ENCODE results near the gene DDX49.
"Not testable (repeated sequence)": the region's sequence is repeated elsewhere in the genome, so short reads cannot be mapped to it uniquely, and the experiment has no call there.

Gene DDX49

DNA sequence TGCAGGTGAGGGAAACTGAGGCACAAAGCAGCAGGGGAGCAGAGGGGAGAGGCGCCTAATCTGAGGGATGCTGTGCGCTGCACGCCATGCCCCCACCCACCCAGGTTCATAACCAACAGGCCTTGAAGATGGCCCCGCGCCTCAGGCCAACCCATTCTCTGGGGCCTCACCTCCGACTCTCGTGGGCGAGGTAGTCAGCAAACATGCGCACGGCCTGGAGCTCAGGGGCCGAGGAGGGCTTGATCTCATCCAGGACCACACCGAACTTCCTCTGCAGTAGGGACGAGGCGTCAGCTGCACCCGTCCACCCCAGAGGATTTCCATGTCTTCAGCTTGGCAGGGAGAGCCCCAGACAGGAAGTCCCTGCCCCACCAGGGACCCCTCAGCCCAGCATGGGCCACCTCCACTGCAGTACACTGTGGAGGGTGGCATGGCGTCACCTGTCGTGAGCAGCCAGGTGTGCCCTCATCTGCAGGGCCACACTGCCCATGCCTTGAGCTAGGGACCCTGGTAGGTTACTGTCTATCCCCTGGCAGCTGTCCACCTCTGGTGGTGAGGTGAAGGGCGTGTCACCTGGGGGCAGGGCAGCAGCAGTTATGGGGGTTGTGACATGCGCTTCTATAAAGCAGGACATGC, 8.6 kb upstream of the DDX49 start:
- DNase-seq (ENCODE audit: low read depth), result no peak

DNA sequence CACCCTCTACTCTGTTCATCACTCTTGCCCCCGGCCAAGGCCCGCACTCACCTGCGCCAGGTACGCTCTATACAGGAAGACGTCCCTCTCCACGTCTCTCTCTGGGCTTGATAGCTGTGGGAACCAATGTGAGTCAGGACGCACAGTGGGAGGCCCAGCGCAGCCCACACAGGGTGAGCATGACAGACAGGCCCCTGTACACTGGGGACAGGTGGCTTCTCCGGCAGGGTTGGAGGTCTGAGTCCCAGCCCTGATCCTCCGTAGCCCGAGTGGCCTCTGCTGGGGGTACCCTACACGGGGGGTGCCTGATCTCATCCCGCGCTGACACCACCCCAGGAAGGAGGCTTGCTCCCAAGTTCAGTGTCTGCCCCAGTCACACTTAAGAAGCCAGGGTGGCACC, 6.6 kb upstream of the DDX49 start:
- DNase-seq (ENCODE audit: low read depth), result no peak

DNA sequence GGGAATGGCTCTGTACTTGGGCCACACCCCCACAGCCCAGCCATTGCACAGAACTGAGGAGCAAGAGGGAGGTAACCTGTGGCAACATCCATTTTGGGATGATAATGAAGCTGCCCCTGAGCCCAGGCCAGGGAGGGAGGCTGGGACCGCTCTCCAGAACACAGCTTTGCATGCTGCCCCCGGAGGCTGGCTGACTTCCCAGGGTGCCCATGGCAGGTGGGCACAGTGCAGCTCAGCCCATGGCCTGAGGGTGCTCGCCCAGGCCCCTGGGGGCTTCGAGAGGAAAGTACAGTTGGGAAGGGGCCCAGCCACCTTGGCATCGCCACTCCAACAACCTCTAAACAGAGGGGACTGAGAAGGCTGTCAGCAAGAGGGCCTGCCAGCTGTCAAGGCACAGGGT, 6.0 kb upstream of the DDX49 start:
- no peak for DNase-seq (ENCODE audit: low read depth)

DNA sequence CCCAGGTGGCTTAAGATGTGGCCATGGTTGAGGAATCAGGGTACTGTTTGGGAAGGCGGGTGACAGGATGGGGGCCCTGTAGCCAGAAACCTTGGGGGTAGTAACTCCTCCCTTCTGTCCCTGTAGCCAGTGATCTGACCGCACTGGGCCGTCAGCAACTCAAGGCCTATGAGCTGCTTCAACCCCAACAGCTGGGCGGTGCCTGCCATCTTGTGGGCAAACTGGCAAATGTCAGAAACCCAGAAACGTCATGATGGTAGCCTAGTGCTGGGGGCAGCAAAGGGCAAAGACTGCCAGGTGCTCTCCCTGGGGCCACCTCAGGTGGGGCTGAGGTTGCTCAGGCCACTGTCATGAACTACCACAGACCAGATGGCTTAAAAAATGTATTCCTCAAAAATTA, 3.9 kb upstream of the DDX49 start:
- no peak for DNase-seq (ENCODE audit: low read depth)

DNA sequence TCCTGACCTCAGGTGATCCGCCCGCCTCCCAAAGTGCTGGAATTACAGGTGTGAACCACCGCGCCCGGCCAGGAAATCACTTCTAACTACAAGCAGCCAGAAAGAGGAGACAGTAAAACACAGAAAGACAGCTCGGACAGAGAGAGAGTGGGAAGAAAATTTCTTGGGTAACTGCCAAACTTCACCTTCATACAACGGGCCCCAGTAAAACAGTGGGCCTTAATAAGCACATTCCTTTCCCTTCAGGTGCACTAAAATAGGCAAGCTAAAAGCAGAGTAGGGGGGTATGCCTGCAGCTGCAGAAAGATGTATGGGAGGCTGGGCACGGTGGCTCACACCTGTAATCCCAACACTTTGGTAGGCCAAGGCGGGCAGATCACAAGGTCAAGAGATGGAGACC, 1.9 kb upstream of the DDX49 start:
- not testable (repeated sequence) for DNase-seq (ENCODE audit: low read depth)

DNA sequence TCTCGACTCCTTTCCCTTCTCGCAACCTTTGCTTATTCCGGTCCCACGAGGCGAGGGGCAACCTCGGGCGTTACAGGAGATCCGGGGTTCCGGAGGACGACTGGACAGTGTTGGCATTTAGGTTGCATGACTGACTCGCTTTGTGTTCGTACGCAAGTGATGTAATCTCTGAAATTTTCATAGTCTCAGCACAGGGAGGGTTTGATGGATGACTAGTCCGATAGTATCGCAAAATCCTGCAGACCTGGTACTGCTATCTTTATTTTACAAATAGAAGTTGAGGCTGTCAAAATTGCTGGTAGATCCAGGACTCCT, 342 bp downstream of the DDX49 start:
- DNase-seq (ENCODE audit: low read depth), result no peak

DNA sequence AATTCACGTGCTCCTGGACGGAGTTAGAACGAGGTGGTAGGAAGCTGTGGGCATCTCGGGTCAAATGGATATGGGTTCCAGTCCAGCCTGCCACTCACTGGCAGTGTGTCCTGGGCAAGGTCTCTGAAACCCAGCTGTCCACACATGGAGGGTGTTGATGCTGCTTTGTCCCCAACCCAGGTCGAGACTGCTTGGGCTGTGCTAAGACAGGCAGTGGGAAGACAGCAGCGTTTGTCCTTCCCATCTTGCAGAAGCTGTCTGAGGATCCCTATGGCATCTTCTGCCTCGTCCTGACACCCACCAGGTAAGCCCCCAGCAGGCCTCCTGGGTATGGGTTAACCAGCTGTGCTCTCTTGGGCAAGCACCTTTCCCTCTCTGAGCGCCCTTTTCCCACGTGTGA, 885 bp downstream of the DDX49 start:
- no peak for DNase-seq (ENCODE audit: low read depth)

DNA sequence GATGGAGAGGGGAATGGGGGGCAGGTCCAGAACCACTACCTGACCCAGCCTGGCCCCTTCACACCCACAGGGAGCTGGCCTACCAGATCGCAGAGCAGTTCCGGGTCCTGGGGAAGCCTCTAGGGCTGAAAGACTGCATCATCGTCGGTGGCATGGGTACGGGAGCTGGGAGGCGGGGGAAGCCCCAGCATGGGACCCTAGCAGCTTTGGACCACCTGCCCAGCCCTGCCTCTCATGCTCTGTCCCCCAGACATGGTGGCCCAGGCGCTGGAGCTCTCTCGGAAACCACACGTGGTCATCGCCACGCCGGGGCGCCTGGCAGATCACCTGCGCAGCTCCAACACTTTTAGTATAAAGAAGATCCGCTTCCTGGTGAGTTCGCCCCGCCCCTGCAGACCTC, 2.1 kb downstream of the DDX49 start:
- DNase-seq (ENCODE audit: low read depth), result no peak

DNA sequence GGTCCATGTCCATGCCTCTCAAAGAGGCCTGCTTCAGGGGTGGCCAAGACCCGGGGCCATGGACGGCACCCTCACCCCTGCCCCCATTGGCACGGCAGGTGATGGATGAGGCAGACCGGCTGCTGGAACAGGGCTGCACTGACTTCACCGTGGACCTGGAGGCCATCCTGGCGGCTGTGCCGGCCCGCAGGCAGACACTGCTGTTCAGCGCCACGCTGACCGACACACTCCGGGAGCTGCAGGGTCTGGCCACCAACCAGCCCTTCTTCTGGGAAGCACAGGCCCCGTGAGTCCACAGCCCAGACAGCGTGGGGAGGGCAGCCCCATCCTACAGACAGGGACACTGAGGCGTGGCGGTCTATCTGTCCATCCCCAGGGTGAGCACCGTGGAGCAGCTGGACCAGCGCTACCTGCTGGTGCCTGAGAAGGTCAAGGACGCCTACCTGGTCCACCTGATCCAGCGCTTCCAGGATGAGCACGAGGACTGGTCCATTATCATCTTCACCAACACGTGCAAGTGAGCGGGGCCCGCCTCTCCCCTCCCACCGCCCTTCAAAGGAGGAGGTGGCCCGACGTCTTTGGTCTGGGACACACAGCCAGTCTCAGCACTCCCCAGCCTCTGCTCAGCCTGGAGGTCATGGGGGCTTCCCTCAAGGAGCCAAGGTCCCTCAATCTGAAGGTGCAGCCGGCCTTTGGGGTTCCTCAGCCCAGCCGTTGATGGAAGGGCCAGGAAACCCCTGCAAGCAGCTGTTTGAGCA, 2.9 kb downstream of the DDX49 start:
- no peak for DNase-seq (ENCODE audit: low read depth)

DNA sequence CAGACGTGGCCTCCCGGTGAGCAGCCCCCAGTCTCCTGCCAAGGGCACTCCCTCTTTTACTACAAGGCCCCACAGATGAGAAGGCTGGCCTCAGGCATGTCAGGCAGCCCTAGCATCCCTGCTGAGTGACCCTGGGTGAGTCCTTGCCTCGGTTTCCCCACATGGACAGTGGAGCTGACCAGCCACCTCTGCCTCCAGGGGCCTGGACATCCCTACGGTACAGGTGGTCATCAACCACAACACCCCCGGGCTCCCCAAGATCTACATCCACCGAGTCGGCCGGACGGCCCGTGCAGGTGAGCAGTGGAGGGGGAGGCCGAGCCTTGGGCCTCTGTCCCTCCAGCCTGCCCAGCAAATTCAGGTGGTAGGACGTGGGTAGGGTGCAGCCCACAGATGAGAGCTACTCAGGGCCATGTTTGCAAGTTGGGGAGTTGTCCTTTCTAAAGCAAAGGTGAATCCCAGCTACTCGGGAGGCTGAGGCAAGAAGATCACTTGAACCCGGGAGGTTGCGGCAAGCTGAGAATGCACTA, 5.2 kb downstream of the DDX49 start:
- no peak for DNase-seq (ENCODE audit: low read depth)

DNA sequence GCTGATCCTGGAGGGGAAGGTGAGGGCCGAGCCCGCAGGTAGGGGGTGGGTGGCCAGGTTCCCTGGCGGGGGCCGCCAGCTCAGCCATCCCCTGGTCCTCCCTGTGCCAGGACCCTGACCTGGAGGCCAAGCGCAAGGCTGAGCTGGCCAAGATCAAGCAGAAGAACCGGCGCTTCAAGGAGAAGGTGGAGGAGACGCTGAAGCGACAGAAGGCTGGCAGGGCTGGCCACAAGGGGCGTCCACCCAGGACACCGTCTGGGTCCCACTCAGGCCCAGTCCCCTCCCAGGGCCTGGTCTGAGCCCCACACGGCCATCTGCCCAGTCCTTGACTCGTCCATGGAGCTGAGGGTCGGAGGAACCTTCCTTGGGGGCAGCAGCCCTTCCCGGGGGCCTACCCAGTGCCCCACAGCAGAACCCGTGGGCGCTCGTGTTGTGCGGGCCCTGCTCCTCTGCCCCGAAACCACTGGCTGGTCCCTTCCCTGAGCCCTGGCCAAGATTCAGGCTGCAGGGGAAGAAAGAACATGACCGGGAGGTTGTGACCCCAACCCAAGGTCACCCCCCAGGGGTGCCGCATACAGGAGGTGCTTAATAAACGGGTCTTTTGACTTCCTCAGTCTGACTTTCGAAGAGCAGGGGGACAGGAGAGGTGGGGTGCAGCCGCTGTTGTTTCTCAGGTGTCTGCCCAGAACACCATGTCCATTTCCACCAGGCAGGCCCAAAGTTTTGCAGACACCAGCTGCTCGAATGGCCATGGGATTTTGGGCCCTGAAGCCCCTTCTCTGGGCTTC, 8.7 kb downstream of the DDX49 start:
- DNase-seq (ENCODE audit: low read depth), result no peak

DNA sequence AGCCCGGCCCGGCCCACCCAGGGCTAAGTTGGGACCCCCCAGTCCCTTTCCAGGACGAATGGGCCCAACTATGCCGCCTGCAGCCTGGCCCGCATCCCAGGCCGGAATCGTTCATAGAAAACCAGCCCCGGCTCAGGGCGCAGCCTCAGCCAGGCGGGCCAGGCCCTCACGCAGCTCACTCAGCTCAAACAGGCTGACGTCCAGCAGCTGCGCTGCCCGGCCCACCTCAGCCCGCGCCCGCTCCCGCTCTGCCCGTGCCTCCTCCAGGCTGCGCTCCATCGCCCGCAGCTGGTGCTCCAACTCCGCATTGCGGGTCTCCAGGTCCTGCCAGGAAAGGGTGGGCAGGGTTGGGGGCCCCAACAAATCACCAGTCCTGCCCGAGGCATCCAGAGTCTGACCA, 9.8 kb downstream of the DDX49 start:
- no peak for DNase-seq (ENCODE audit: low read depth)

DNA sequence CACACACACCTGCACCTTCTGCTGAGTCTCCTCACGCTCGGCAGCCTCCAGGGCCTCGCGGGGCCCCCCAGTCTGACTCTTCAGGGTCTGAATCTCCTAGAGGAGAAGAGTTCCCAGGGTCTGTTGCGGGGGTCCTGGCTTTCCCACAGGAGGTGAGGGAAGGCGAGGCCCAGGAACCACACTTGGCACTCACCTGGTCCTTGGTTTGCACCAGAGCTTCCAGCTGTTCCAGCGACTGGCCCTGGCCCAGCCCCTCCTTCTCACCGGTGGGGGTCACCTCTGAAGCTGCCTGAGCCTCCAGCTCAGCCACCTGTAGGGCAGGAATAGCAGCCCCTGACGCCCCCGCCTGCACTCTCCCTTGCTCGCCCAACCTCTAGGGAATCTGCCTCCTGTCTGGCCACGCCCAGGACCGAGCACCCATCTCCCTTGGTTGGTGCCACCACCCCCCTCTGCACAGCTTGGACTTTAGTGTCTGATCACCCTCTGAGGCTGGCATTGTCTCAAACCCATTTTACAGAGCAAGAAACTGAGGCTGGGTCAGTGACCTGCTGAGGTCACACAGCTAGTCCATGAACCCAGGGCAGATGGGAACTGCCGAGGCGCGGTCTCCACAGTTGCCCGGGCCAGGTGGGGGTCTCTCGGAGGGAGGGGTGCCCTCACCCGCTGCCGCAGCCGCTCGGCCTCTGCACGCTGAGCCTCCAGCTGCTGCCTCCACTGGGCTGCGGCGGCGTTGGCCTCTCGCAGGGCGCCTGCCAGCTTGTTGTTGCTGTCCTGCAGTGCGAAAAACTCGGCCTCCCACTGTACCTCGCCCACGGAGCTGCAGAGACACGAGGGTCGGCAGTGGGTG, 12.0 kb downstream of the DDX49 start:
- no peak for DNase-seq (ENCODE audit: low read depth)

DNA sequence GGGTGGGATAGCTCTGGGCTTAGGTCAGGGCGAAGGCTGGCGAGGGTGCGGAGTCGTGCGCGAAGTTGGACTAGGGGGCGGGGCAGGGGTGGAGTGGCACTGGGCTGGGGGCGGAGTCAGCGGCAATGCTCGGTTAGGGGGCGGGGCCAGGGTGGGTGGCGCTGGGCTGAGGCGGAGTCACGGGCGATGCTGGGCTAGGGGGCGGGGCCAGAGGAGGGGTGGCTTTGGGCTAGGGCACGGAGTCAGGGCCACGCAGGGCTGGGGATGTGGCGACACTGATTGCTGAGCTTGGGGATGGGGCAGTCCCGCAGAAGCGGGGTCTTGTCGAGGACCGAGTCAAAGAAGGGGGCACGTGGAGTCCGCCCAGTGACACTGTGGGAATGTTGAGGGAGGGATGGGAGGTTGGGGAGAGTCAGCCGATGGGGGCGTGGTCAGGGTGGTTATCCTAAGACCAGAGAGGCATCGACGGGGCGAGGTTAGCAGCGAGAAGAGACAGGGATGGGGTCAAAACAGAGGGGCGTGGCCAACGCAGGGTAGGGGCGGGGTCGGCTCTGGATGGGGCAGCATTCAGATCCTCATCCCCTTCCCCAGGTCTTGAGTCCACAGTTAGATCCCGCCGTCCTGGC, 12.8 kb downstream of the DDX49 start:
- peak; percentile 70 for DNase-seq (ENCODE audit: low read depth)

DNA sequence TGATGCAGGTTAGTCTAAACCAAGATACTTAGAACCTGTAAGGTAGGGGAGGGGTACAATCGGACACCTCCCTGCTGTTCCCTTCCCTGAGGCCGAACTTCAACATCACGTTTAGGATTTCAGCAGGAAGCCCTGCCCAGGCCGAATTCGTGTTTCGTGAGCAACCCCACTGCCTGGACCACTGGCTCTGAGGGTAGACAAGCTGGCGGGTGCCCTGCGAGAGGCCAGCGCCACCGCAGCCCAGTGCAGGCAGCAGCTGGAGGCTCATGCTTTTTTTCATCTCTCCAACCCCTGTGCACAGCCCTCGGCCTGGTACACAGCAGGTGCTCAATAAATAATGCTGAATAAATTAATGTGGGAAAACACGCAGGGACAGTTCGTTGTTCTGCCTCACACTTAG, 13.8 kb downstream of the DDX49 start:
- DNase-seq (ENCODE audit: low read depth), result no peak

DNA sequence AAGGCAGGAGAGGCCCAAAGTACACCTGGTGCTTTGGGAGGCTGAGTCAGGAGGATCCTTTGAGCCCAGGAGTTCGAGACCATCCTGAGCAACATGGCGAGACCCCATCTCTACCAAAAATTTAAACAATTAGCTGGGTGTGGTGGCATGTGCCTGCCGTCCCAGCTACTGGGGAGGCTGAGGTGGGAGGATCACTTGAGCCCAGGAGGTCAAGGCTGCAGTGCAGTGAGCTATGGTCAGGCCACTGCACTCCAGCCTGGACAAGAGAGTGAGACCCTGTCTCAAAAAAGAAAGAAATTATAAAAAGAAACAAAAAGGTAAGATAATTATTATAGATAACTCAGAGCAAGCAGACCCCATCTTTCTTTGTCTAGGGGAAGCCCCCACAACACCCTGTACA, 19.6 kb downstream of the DDX49 start:
- no peak for DNase-seq (ENCODE audit: low read depth)

DNA sequence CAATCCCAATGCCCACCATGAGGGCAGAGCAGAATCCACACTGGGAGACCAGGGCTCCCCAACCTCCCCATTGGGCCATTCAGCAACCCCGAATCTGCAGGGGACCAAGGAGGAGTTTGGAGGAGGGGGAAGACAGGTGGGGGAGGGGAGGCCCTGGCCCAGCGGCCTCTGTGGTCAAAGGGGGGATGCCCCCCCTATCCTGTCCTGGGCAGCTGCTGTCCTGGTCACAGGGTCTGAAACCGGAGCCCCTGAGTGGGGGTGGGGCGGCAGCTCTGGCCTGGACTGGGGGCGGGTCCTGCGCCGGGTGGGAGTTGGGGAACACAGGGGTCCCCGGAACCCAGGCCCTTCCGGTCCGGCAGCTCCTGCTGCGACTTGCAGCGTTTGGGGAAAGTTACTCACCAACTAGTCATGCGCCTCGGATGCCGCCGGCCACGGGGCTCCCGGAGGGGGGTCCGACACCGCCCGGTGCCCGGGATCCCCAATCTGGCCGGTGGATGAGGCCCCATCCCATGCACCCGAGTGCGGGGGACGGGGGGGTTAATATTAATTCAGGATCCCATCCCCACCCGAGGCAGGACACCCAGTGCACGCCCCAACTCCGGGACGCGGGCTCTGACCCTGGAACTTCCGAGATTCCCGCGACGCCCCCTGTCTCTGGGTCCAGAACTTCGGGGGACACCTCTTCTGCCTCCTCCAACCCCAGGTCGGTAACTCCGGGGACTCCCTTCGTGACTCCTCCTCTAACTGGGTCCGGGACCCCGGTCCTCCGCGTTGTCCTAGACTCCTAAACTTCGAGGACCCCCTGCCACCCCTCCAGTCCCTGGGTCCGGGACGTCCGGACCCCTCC, 20.6 kb downstream of the DDX49 start:
- DNase-seq (ENCODE audit: low read depth), result no peak

DNA sequence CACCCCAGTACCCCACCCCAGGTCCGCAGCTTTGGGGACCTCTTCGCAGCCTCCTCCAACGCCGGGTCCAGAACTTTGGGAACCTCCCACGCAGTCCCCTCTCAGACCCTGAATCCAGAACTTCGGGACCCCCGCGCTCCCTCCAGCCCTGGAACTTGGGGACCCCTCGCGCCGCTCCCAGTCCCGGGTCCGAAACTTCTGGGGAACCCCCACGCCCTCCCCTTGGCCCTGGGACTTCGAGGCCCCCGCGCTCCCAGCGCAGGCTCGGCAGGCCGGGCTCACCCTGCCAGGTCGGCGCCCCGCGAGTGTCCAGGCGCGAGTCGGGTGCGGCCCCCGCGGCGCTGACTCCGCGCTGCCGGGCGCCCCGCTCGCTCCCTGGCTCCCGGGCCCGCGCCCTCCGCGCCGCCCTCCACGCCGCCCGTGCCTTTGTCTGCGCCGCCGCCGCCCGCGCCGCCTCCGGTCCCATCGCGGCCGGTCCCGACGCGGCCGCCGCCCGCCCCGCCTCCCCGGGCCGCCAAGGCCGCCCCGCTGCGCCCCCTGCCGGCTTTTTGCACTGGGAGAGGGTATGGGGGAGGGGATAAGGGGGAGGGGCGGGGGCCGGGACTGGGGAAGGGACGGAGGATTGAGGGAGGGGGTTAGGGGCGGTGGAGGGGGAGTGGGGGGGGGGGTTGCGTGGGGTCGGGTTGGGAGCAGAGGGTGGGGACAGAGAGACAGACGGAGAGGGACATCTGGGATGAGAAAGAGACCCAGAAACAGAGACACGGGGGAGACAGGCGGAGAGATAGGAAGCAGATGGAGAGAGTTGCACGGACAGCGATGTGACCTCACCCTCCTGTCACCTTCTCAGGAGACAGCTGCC, 21.5 kb downstream of the DDX49 start, which contains the start of gene HOMER3:
Gene HOMER3 (minus strand): TSS at position 449 of the 859 bp plus-strand sequence. CDS start 2,235 bp downstream, outside the sequence.
- DNase-seq (ENCODE audit: low read depth), result peak; percentile 64

DNA sequence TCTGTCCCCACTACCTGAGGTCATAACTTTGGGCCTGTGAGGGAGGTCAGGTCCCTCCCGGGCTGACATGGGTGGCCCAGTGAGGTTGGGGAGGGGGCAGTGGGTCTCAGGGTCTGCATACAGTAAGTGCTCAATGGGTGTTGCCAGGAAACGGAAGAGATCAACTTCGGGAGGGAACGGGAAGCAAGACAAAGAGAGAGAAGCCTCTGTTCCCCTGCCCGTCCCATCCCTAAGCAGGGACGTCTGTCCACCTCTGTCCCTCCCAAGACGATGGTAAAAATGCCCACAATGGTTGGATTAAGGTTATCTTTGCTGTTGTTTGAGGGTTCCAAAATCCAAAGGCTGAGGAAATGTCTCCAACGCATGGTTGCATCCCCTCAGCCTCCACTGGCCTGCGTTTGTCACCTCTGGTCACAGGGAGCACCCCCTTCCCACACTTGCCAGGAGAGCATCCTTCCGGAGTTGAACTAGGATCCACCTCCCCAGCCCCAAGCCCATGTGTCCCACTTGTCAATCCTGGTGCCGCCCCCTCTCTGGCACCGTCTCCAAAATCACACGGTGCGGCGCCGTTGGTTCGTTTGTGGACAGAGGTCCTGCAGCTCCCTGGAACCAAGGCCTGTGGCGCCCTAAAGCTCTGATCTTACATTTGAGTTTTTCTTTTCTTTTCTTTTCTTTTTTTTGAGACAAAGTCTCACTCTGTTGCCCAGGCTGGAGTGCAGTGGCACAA, 22.3 kb downstream of the DDX49 start:
- no peak for DNase-seq (ENCODE audit: low read depth)

Data from stimulated activated CD8-positive, alpha-beta memory T cell treated with anti-CD3 and anti-CD28 coated beads, Interleukin-4, amount 100 ng/mL, for 24 hours (primary cell).